H1 (cell line): Measurements from ENCODE around the gene TMEM221. TPM values are rescaled to one million over a fixed set of nuclear protein-coding genes. Genes with fewer than 3 reads are reported as not detected.

ENCODE experiments used
- CTCF ChIA-PET: fragments of 300-600 bp; sonication (Branson Sonifier 250); formaldehyde crosslinking; loops from one replicate; lab custom pipeline; 2021; ENCODE audit not compliant: partially characterized antibody; lab: Charles Lee
- POLR2A ChIA-PET: fragments of 300-600 bp; sonication (Branson Sonifier 250); formaldehyde crosslinking; loops from one replicate; lab custom pipeline; 2021; ENCODE audit warnings: inconsistent platforms; ENCODE audit not compliant: partially characterized antibody; lab: Charles Lee
- DNase-seq, 2 experiments: peaks; one replicate each; pipeline versions ENCODE4 v3.0.0 to v3.0.0-alpha.2; 2010 to 2022; ENCODE audit warnings: low spot score in 2 of 2, low read depth in 1 of 2, mixed read lengths in 1 of 2
- FAIRE-seq: peaks from 2 replicates; lab custom pipeline; 2011; peaks lifted over from hg19 to GRCh38; lab: Jason Lieb, UNC
- H2AFZ ChIP-seq: 2 replicates; pipeline ENCODE4 v1.8.1; 2012; ENCODE audit warnings: low read length, inconsistent platforms
- H2AK5ac ChIP-seq: 2 replicates; pipeline ENCODE4 v1.6.1; 2013; ENCODE audit warnings: low read depth, low read length
- H2BK120ac ChIP-seq: replicated peaks from 2 replicates; pipeline ENCODE3; 2013; ENCODE audit warnings: low read depth, low read length, inconsistent platforms
- H2BK12ac ChIP-seq: 2 replicates; pipeline ENCODE4 v1.6.1; 2013; ENCODE audit warnings: low read depth, low read length
- H2BK15ac ChIP-seq: 2 replicates; pipeline ENCODE4 v1.6.1; 2013; ENCODE audit warnings: low read length
- H2BK20ac ChIP-seq: 2 replicates; pipeline ENCODE4 v1.6.1; 2013; ENCODE audit warnings: low read length
- H2BK5ac ChIP-seq: 2 replicates; pipeline ENCODE4 v1.6.1; 2013; ENCODE audit warnings: low read depth, low read length
- H3K14ac ChIP-seq: 2 replicates; pipeline ENCODE4 v1.6.1; 2013; ENCODE audit warnings: inconsistent platforms; ENCODE audit not compliant: insufficient read length
- H3K18ac ChIP-seq: 2 replicates; pipeline ENCODE4 v1.6.1; 2013; ENCODE audit warnings: low read length; ENCODE audit errors: extremely low read depth
- H3K23ac ChIP-seq: 2 replicates; pipeline ENCODE4 v1.6.1; 2013; ENCODE audit warnings: inconsistent platforms; ENCODE audit not compliant: insufficient read length
- H3K23me2 ChIP-seq: 2 replicates; pipeline ENCODE4 v1.6.1; 2013; ENCODE audit warnings: low read depth, low read length
- H3K27ac ChIP-seq: 2 replicates; pipeline ENCODE4 v1.6.1; 2011; ENCODE audit warnings: low read depth, low read length, inconsistent platforms
- H3K27me3 ChIP-seq, 4 experiments: replicated peaks in 1 of 4; 1 replicate in 1 of 4; 2 replicates in 3 of 4; pipeline versions ENCODE4 v1.6.1 to v1.8.1; 2011 to 2013; ENCODE audit warnings: low read length in 3 of 4, mild to moderate bottlenecking in 3 of 4, inconsistent platforms in 2 of 4, mixed read lengths in 2 of 4, moderate library complexity in 1 of 4; ENCODE audit not compliant: control insufficient read depth in 3 of 4, insufficient read depth in 3 of 4; ENCODE audit errors: extremely low read depth in 1 of 4
- H3K36me3 ChIP-seq, 4 experiments: 2 replicates each; pipeline versions ENCODE4 v1.6.1 to v1.8.1; 2011 to 2013; ENCODE audit warnings: mild to moderate bottlenecking in 4 of 4, low read length in 3 of 4, moderate library complexity in 2 of 4, control low read depth in 1 of 4, inconsistent platforms in 1 of 4; ENCODE audit not compliant: insufficient read depth in 4 of 4, control insufficient read depth in 2 of 4
- H3K4ac ChIP-seq: replicated peaks from 2 replicates; pipeline ENCODE3; 2013; ENCODE audit warnings: low read length, low read depth, mixed read lengths, inconsistent platforms; ENCODE audit not compliant: insufficient read length
- H3K4me1 ChIP-seq, 4 experiments: replicated peaks in 1 of 4; 1 replicate in 1 of 4; 2 replicates in 3 of 4; pipeline versions ENCODE4 v1.6.1 to v1.8.1; 2011 to 2013; ENCODE audit warnings: low read length in 3 of 4, inconsistent platforms in 2 of 4, mixed read lengths in 1 of 4; ENCODE audit not compliant: insufficient read depth in 4 of 4, control insufficient read depth in 3 of 4
- H3K4me2 ChIP-seq, 2 experiments: 2 replicates each; pipeline versions ENCODE4 v1.6.1 to v1.8.1; 2011 to 2013; ENCODE audit warnings: low read depth in 2 of 2, low read length in 2 of 2, control low read depth in 1 of 2, inconsistent platforms in 1 of 2, mild to moderate bottlenecking in 1 of 2; ENCODE audit not compliant: insufficient read depth in 1 of 2
- H3K4me3 ChIP-seq, 4 experiments: fragments of 200-600, 300-600 bp in 1 of 4; sonication (generic), shearing (Covaris generic), sonication (Bioruptor Twin) in 1 of 4; 2 replicates each; pipeline versions ENCODE4 v1.5.1 to v1.8.1; 2011 to 2016; ENCODE audit warnings: low read length in 4 of 4, low read depth in 3 of 4, control low read depth in 2 of 4, inconsistent platforms in 2 of 4, mild to moderate bottlenecking in 2 of 4, mixed read lengths in 1 of 4, moderate library complexity in 1 of 4; ENCODE audit not compliant: insufficient read depth in 2 of 4; ENCODE audit errors: extremely low read depth in 1 of 4
- H3K56ac ChIP-seq: replicated peaks from 2 replicates; pipeline ENCODE3; 2013; ENCODE audit warnings: low read depth, mild to moderate bottlenecking, mixed read lengths, low read length, inconsistent platforms; ENCODE audit not compliant: insufficient read length
- H3K79me1 ChIP-seq: 2 replicates; pipeline ENCODE4 v1.6.1; 2013; ENCODE audit warnings: low read depth, low read length, control low read depth
- H3K79me2 ChIP-seq, 2 experiments: 2 replicates each; pipeline versions ENCODE4 v1.6.1 to v1.8.1; 2012 to 2013; ENCODE audit warnings: low read length in 2 of 2, mild to moderate bottlenecking in 2 of 2, inconsistent platforms in 1 of 2; ENCODE audit not compliant: insufficient read depth in 2 of 2, control insufficient read depth in 1 of 2
- H3K9ac ChIP-seq, 4 experiments: replicated peaks in 1 of 4; 1 replicate in 1 of 4; 2 replicates in 3 of 4; pipeline versions ENCODE4 v1.6.1 to v1.8.1; 2011 to 2013; ENCODE audit warnings: low read depth in 3 of 4, low read length in 3 of 4, control low read depth in 2 of 4, mild to moderate bottlenecking in 2 of 4, moderate library complexity in 2 of 4, inconsistent platforms in 1 of 4; ENCODE audit errors: extremely low read depth in 1 of 4
- H3K9me3 ChIP-seq, 2 experiments: 2 replicates each; pipeline versions ENCODE4 v1.6.1 to v1.8.1; 2012 to 2013; ENCODE audit warnings: mild to moderate bottlenecking in 2 of 2, moderate library complexity in 2 of 2, control low read depth in 1 of 2, inconsistent platforms in 1 of 2, low read depth in 1 of 2, low read length in 1 of 2, mixed read lengths in 1 of 2; ENCODE audit not compliant: insufficient read depth in 2 of 2
- H4K20me1 ChIP-seq, 2 experiments: replicated peaks in 1 of 2; 2 replicates each; pipeline versions ENCODE3 to v1.8.1; 2011 to 2013; ENCODE audit warnings: inconsistent platforms in 2 of 2, low read length in 2 of 2, mild to moderate bottlenecking in 1 of 2; ENCODE audit not compliant: insufficient read depth in 2 of 2, control insufficient read depth in 1 of 2
- H4K5ac ChIP-seq: 2 replicates; pipeline ENCODE4 v1.6.1; 2013; ENCODE audit warnings: low read length, low read depth, mixed read lengths, inconsistent platforms; ENCODE audit not compliant: insufficient read length
- H4K8ac ChIP-seq: 2 replicates; pipeline ENCODE4 v1.8.0; 2013; ENCODE audit warnings: mild to moderate bottlenecking, moderate library complexity, low read length, inconsistent platforms; ENCODE audit not compliant: insufficient read depth; ENCODE audit errors: extremely low read depth
- H4K91ac ChIP-seq: replicated peaks from 2 replicates; pipeline ENCODE3; 2013; ENCODE audit warnings: low read length, mixed read lengths, inconsistent platforms; ENCODE audit not compliant: insufficient read length
- BACH1 ChIP-seq: IDR thresholded peaks from 2 replicates; pipeline ENCODE4 v1.6.1; 2012; ENCODE audit warnings: low read length, improper control_type of control experiment
- CEBPB ChIP-seq: IDR thresholded peaks from 2 replicates; pipeline ENCODE4 v1.6.1; 2012; ENCODE audit warnings: low read depth, low read length
- FOSL1 ChIP-seq: IDR thresholded peaks from 2 replicates; pipeline ENCODE4 v1.6.1; 2011; ENCODE audit warnings: mild to moderate bottlenecking, low read depth, low read length, moderate library complexity; ENCODE audit not compliant: insufficient read depth
- GABPA ChIP-seq: IDR thresholded peaks from 2 replicates; pipeline ENCODE4 v1.6.1; 2011; ENCODE audit warnings: mild to moderate bottlenecking, low read length, moderate library complexity, borderline replicate concordance; ENCODE audit not compliant: insufficient read depth
- HDAC2 ChIP-seq, 2 experiments: fragments of 300-600 bp in 1 of 2; sonication (generic) in 1 of 2; IDR thresholded peaks; 2 replicates each; pipeline ENCODE4 v1.6.1; 2011 to 2012; ENCODE audit warnings: low read depth in 2 of 2, low read length in 2 of 2, mild to moderate bottlenecking in 2 of 2, moderate library complexity in 2 of 2, borderline replicate concordance in 1 of 2, inconsistent platforms in 1 of 2
- KDM5A ChIP-seq: fragments of 200-600 bp; IDR thresholded peaks from 2 replicates; pipeline ENCODE4 v1.7.1; 2012; ENCODE audit warnings: mild to moderate bottlenecking, low read length, inconsistent platforms, mixed read lengths
- SIN3A ChIP-seq, 2 experiments: IDR thresholded peaks in 1 of 2; conservative IDR thresholded peaks in 1 of 2; 2 replicates each; pipeline ENCODE4 v1.6.1; 2011 to 2012; ENCODE audit warnings: low read length in 2 of 2, improper control_type of control experiment in 1 of 2, low read depth in 1 of 2, mild to moderate bottlenecking in 1 of 2
- SIX5 ChIP-seq: IDR thresholded peaks from 2 replicates; pipeline ENCODE4 v1.6.1; 2011; ENCODE audit warnings: mild to moderate bottlenecking, low read depth, low read length
- USF2 ChIP-seq: IDR thresholded peaks from 2 replicates; pipeline ENCODE4 v1.6.1; 2011; ENCODE audit warnings: low read length, improper control_type of control experiment
- WGBS, 2 experiments: shearing (Covaris generic) in 1 of 2; methylation state at CpG; one replicate each; pipeline versions ENCODE4 v1.1.6 to v1.1.7; 2013 to 2015; ENCODE audit warnings: low lambda C conversion rate in 2 of 2, mixed read lengths in 2 of 2, inconsistent platforms in 1 of 2, low coverage in 1 of 2, missing lambda C conversion rate in 1 of 2; ENCODE audit not compliant: insufficient replicate concordance in 2 of 2, insufficient coverage in 1 of 2, insufficient read length in 1 of 2; ENCODE audit errors: extremely low coverage in 1 of 2, missing lambda C conversion rate in 1 of 2; 5-methylcytosine and 5-hydroxymethylcytosine counted together
- polyA plus RNA-seq, 7 experiments: library from polyadenylated mRNA; depleted of rRNA in 3 of 7; stranded (reverse) in 5 of 7; unstranded in 2 of 7; fragments of >200 nt in 5 of 7; fragments of 200-250 nt in 2 of 7; gene quantifications; 1 replicate in 5 of 7; 2 replicates in 1 of 7; 4 replicates in 1 of 7; pipeline versions ENCODE4 v1.2.1 to v1.2.3, GENCODE V29; 2011 to 2013; ENCODE audit warnings: missing spikeins in 2 of 7, mixed read lengths in 2 of 7
- total RNA-seq: library from RNA; stranded (reverse); fragmentation: NEBNext Ultra II Directional; extraction: Animal tissue kit (Norgen Biotek cat#: 25700); gene quantifications from 2 replicates; pipeline ENCODE4 v1.2.1, GENCODE V29; 2021
- TF ChIP-seq, protein P1 (sequence below): IDR thresholded peaks from 2 replicates; pipeline ENCODE4 v1.6.1; 2012; ENCODE audit warnings: inconsistent platforms

Gene TMEM221
- total and polyA plus RNA-seq, 2 of the 8 experiments (the other 6 are each of a cell fraction or from before 2014, with no cell fraction given) = 1.4 to 2.0 TPM

GRCh38 chr19:17490411-17490810 lies 41.9 kb upstream of the TMEM221 start:
- 92% methylated on average over 4 of the region's 4 CpGs; no CpG with 5 or more reads in 1 of the 2 experiments for WGBS, 2 experiments
- TF ChIP-seq HDAC2 (IDR thresholded peaks at IDR 0.05; ENCODE audit: borderline replicate concordance in 1 of 2, low read depth in 2 of 2, low read length in 2 of 2) (no peak), BACH1 (no peak), SIX5 (no peak), CEBPB (no peak), SIN3A (conservative IDR thresholded peaks at IDR 0.05 in 1 of 2, IDR thresholded peaks at IDR 0.05 in 1 of 2; ENCODE audit: low read depth in 1 of 2, low read length in 2 of 2) (no peak), USF2 (no peak), KDM5A (no peak), GABPA (no peak), FOSL1 (no peak)
- TF ChIP-seq, protein P1, sequence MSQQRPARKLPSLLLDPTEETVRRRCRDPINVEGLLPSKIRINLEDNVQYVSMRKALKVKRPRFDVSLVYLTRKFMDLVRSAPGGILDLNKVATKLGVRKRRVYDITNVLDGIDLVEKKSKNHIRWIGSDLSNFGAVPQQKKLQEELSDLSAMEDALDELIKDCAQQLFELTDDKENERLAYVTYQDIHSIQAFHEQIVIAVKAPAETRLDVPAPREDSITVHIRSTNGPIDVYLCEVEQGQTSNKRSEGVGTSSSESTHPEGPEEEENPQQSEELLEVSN = no peak

More at GRCh38 chr19:17490411-17490810, 41.9 kb upstream of the TMEM221 start:
- H3K27me3 ChIP-seq = no peaks in the 10 kb centered on the region
- no peak overlapping the region for H3K14ac ChIP-seq
- no peak overlapping the region for H2BK5ac ChIP-seq
- no peak overlapping the region for H3K27ac ChIP-seq
- no peak overlapping the region for H2BK20ac ChIP-seq
- H3K18ac ChIP-seq = no peak overlapping the region
- no peak overlapping the region for H3K4me3 ChIP-seq
- no peak overlapping the region for H2AK5ac ChIP-seq
- FAIRE-seq = no peak
- no peak overlapping the region for H3K23ac ChIP-seq
- no peak overlapping the region for H3K4ac ChIP-seq
- no peak overlapping the region for H2BK12ac ChIP-seq
- no peak overlapping the region for H3K56ac ChIP-seq
- ChIA-PET CTCF (interaction anchor here (1.1 to 3.5 kb wide), 5 partner anchors 8 to 276 kb away, joined by 3 to 13 read pairs (median 4); partner anchors contain the start of gene PGLS), POLR2A (interaction anchor here (1.7 kb wide), 1 partner anchor 21 kb away, joined by 8 read pairs; the partner anchor contains the start of gene PGLS)
- H3K79me1 ChIP-seq = no peaks in the 10 kb centered on the region
- H3K79me2 ChIP-seq = no peaks in the 10 kb centered on the region
- no peak overlapping the region for H4K8ac ChIP-seq
- no peak overlapping the region for H2BK15ac ChIP-seq
- DNase-seq = no peak
- no peak overlapping the region for H2BK120ac ChIP-seq
- H3K9me3 ChIP-seq = no peaks in the 10 kb centered on the region
- H3K23me2 ChIP-seq = peaks cover 6% of the 10 kb centered on the region
- H3K4me2 ChIP-seq = no peak overlapping the region
- no peak overlapping the region for H4K91ac ChIP-seq
- no peaks in the 10 kb centered on the region for H4K20me1 ChIP-seq
- H4K5ac ChIP-seq = no peak overlapping the region
- H3K4me1 ChIP-seq = peaks cover 0 to 19% (median 15%) of the 10 kb centered on the region in 4 experiments; a peak in 6 of 7 replicates
- H2AFZ ChIP-seq = no peak overlapping the region
- H3K36me3 ChIP-seq = no peaks in the 10 kb centered on the region
- H3K9ac ChIP-seq = no peak overlapping the region
